Hematopoietic multipotent progenitor cell (in vitro differentiated cells): Measurements from ENCODE around the gene ST8SIA4. TPM values are rescaled to one million over a fixed set of nuclear protein-coding genes. Genes with fewer than 3 reads are reported as not detected.
A peak's percentile ranks its signal among the peaks of the same experiment; 100 is the strongest.

ENCODE experiments used
- DNase-seq, 3 donors: peaks; one replicate each; pipeline ENCODE4 v3.0.0-alpha.2; 2011 to 2015; ENCODE audit warnings: low read depth in 2 of 3, low spot score in 2 of 3
- total RNA-seq: library from RNA; depleted of rRNA; stranded (reverse); fragments of >200 nt; gene quantifications from one replicate; pipeline ENCODE4 v1.2.3, GENCODE V29; 2012

Gene ST8SIA4
- total RNA-seq, 1 donor = 8.9 TPM

DNA sequence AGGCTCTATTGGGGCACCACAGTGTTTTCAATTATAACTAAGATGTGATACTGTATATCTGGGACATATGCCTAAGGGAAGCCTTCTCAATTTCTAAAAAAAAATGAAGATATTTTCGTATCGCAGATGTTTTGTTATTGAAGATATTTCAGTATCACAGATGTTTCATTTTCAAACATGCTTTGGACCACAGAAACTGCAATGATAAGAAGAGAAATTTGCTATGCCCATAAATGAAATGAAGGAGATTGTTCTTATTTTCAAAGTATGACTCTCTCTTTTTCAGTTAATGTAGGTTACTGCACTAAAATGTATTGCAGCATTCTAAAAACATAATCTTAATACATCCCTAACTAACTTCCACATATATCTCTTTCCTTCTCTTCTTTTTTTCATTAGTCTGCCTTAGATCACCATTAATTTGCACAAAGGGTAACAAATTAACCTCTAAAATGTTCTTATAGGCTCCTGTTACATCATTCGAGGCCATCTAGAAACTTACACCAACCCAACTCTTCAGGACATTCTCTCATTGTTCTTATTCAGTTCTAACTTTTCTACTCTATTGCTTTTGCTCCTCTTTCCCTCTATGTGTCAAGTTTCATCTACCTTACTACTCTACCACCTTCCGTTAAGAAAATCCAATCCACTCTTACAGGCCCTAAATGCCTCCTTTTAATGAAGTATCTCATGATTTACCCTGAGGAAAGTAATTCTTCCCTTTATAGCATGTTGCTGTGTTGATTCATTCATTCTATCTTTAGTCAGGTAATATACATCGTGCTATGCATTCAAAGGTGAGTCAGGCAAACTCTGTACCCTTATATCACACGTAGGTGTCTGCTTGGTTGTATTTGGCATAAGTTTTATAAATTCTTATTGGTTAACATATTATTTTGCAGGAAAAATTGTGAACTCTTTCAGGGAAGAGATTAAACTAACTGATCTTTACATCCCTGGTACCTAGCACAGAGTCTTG lies 70.5 kb downstream of the ST8SIA4 start:
- DNase-seq = no peak

DNA sequence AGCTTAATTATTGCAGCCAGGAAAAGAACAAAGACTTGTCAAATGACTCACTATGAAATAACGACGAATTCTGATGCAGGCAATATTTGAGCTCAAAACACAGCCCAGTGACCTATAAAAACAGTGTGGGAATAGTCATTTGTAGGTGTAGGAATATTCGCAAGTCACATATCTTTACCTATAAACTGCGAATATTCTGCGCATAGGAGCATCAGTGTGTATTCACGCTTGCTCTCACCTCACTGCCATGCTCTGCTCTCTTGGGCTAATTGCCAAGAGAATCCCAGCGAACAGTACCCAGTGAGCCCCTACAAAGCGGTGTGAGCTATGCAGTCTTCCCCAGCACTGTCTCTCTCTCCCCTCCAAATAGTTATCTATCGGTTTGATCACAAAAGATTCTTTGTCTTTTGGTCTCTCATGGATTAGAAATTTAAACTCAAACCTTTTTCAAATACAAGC lies 74.2 kb downstream of the ST8SIA4 start:
- no peak for DNase-seq

DNA sequence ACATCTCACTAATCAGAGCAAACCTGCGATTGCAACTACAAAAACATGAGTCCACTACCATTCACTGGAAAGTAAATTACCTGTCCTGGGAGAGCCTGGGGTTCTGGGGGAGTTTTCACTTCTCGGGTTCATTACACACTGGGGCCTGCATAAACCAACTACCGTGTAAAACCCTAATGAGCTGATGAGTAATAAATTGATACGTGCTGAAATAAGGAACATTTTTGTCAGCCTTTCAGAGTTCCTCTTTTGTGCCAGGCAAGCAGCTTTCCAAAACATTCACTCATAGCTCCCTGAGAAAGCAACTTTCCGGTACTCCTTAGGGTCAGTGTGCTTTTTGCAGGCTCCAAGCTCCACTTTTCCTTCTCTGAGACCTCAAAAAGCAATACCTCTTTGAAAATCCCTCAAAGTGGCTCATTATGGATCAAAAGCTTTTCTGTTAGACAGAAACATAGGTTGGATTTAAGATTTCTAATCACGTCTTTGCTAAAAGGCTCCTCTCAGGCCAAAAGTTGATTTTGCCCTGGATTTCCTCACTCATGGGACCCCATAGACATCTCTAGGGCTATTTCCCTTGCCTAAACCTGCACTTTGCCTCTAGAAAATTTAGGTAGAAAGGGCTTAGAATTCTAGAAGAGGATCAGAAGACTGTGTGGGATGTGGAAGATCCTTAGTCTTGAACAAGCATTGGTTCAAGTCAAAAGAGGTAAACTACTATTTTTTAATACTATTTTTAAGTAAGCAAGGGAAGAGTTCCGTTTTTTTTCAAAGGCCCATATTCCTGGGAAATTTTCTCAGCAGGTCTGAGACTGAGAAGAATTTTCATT lies 74.8 kb downstream of the ST8SIA4 start:
- peak in 1 of 3 donors; percentile 16 for DNase-seq

DNA sequence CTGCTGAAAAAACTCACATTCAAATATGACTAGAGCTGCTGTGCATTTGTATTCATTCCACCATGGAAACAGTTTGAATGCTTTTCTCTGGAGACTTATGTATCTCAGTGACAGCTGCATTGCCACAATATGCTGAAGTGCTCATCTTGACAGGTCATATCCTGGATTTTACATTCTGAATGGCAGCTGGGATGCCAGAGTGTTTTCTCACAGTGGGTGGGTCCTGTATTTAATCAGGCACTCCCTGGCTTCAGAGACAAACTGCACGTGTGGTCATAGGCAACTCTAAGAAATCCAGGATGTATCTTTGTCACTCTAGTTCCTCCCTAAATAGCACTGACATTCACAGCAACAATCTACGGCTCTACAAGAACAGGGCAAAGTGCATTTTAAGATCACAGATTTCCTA lies 75.6 kb downstream of the ST8SIA4 start:
- DNase-seq = no peak

DNA sequence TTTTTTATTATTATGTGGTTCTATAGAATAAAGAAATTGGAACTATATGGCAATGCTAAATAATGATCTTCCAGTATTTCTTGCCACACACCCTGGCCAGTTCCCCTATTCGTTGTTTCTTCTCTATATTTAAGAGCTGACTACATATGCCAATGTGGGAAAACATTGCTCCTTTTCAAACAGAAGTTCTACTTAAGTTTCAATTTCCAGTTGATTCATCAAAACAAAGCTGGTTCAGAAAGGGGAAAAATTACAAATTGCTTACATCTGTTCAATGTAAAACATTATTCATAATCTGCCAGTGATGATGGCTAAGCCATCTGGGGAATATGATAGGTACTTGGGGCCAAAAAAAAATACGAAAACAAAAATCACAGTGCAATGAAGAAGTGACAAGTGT lies 76.9 kb downstream of the ST8SIA4 start:
- no peak for DNase-seq

DNA sequence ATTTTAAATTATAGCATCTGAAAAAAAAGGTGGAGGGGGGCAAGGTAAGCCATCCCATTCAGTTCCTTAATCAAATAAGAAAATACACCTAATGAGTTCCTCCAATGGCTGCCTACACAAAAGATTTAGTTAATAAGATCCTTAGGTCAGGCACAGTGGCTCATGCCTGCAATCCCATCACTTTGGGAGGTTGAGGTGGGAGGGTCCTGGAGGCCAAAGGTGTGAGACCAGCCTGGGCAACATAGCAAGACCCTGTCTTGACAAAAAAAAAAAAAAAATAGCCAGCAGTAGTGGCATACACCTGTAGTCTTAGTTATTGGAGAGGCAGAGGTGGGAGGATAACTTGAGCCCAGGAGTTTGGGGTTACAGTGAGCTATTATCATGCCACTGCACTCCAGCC lies 78.4 kb downstream of the ST8SIA4 start:
- DNase-seq = no peak

DNA sequence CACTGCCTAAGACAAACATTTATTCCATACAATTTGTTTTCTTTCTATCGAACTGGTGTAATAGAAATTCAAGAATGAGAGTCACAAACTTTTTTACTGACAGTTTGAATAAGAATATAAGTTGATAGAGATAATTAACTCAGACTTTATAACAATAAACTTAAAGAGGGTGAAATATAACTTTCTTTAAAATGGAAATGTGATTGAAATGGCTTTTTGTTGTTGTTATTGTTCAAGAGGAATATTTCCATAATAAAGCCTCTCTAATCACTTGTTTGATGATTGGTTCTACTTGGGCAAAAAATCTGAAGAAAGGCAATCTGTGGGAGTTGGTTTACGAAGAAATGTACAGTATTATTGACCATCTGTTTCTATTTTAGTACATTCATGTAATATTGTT lies 79.3 kb downstream of the ST8SIA4 start:
- no peak for DNase-seq

DNA sequence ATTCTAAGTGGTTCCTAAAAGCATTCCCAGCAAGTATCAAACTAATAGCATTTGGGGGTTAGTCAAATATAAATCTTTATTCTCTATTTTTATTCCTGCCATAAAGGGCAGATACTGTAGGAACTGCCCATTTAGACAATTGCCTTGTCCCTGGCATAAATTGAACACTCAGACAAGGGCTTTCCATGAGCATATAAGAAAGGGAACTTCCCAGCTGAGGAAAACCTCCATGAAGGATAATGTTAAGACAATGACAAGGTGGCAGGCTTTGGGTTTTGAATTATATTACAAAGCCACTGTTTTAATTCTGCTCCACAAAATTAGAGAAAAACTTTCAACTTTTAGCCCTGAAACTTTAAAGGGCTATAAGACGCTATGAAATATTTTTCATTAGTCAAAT lies 81.3 kb downstream of the ST8SIA4 start:
- no peak for DNase-seq

DNA sequence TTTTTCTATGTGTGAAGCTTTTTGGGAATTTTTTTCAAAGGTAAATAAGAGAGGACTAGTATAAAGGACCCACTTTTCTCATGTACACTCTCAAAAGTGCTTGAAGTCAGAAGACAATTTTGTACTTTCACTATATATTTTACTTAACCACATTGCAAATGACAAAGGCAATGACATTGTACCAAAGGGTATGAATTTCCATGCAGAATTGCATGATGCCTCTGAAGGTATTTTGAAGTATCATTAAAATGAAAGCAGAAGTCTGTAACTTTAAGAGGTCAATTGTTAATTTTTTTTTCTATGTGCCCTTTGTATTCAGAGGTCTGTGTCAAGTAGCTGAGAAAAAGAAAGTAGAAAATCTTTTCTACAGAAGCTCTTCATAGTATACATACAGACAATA lies 84.7 kb downstream of the ST8SIA4 start:
- DNase-seq = no peak

DNA sequence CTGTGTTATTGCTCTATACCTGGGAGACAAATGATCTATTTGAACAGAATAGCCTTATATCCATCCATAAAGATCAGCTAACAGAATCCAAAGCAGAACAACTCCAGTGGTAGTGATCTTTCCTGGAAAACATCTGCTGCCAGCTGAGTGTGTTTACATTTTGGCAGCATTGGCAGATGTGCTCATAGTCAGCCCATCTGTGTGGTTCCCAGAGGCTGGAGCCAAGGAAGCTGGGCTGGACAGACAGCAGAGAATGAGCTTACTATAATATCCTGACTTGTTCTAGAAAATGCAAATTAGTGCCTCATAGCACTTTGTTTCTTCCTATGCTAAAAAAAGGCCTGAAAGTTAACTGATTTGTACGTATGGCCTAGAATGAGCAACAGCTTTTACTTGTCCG lies 99.7 kb downstream of the ST8SIA4 start:
- DNase-seq = no peak

DNA sequence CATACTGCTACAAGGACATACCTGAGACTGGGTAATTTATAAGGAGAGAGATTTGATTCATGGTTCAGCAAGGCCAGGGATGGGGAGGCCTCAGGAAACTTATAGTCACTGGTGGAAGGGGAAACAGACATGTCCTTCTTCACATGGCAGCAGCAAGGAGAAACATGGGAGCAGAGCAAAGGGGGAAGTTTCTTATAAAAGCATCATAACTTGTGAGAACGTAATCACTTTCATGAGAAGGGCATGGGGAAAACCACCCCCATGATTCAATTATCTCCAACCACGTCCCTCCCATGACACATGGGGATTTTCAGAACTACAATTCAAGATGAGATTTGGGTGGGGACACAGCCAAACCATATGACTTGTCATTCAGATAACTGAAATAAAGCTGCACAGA lies 100.9 kb downstream of the ST8SIA4 start:
- DNase-seq = no peak

DNA sequence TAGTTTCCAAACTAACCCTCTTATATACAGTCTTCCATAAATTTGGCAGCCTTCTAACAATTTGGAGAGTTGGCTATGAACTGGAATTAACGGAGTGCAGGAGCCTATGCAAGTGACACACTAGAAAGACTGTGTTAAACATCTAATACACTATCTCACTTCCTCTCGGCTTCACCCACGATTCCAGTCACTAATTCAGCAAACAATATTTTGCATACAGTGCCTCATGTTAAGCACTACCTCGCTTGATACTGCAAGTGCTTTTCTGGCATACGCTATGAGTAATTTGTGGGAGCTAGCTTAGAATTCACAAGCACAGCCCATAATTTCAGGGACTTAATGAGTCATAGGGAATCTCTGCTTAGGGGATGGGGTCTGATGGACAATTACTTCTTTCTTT lies 102.5 kb downstream of the ST8SIA4 start:
- DNase-seq = no peak

DNA sequence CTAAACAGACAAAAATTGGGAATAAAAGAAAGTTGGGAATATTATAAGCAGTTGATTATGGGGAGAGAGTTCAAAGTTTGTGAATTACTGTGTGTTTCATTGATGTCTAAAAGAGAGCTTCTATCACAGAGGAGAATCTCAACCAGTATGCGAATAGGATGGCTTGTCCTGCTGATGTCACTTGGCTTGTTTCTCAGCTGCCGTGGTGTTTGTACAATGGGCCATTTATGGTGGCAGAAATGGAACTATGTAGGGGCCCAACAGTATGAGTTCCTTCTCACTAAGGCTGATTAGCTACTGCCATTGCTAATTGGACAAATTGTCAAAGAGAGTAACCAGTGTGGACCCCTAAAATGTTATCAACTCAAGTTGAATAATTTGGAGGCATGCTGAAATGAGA lies 103.9 kb downstream of the ST8SIA4 start:
- DNase-seq = no peak

DNA sequence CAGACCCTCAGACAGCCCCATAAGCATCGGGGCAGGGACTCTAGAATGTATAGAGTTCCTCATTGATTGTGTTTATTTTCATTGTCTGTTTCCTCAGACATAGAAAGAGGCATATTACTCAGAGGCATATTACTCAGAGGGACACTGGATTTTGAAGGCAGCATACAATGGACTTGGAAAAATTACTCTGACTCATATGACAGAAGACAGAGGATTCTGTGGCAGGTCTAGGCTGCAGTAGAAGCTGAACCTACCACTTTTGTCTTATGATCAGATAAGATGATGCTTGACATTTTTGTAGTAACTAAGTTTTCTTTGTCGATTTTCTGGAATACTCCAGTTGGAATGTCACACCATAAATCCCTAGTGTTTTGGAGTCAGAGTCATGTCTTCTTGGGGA lies 105.2 kb downstream of the ST8SIA4 start:
- no peak for DNase-seq

DNA sequence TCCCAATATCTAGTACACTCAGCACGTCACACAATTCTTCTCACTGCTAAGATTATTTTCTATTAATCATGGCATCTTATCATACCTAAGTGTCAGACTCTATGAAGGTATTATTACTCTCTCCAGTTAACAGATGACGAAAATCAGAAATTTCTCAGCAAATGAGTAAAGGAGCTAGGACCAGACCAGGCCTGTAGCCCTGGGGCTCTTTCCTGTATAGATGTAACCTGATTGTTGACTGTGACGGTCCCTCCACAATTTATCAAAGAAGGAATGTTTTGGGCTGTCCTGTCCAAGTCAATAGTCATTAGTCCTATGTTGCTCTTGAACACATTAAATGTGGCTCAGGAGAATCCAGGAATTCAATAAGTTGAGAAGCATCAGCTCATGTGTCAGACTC lies 106.2 kb downstream of the ST8SIA4 start:
- DNase-seq = no peak

DNA sequence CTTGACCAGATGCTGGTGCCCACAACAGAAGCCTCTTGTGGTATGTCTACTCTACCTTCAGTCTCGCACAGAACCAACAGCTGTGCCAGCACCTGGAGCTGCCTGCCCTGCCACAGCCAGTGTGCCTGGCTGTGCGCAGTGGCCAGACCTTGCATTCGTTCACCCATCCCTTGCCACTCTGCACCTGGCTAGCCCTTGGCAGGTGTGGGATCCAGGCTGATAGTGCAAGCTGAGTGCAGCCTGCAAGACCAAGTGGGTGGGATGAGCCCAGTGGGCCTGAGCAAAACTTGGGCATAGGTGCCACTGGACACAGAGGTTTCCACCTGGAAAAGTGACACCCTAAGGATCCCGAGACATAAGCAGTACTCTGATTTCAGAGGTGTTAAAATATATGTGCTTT lies 108.2 kb downstream of the ST8SIA4 start:
- DNase-seq = no peak

DNA sequence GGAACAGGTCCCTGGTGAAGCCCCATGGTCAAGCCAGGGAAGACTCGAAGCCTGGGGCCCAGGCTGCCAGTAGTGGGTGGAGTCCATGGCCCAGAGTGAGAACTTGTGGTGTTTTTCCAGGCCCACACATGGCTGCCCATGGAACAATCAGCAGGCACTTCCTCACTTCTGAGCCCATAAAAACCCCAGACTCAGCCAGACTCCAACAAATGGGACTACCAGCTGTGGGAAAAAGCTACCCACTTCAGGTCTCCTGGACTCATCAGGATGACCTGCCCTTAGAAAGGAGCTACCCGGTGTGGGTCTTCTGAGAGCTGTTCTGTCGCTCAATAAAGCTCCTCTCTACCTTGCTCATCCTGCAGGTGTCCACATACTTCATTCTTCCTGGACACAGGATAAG lies 108.9 kb downstream of the ST8SIA4 start:
- no peak for DNase-seq

DNA sequence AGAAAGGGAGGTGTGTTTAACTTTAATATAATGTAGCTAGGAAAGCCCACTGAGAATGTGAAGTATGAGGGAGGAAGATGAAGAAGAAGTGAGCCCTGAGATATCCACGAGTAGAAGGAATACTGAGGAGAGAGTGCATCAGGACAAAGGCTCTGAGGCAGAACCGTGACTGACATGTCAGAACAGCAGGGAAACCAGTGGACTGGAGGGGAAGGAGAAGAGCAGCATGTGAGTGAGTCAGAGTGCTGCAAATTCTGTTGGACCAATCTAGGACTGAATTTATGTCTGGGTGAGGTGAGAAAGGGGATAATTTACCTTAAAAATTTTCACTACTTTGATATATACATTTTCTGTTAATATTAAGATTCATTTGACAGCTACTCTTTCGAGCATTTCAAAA lies 110.3 kb downstream of the ST8SIA4 start:
- DNase-seq = no peak

DNA sequence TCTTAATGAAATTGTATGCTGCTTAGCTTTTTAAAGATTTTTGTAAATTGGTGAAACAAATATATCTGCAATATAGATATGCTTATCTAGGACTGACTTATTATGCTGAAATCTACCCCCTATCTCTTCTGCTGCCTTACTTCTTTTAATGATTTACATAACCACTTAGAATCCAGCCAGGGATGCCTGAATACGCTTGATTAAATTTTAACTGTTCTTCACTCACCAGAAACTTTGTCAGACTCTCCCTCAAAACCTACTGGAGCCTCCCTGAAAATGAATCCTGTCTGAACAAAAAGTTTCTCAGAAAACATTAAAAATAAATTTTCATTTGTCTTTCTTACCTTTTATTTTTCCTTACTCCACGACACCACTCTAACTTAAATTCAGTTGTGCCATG lies 111.7 kb downstream of the ST8SIA4 start:
- DNase-seq = no peak

DNA sequence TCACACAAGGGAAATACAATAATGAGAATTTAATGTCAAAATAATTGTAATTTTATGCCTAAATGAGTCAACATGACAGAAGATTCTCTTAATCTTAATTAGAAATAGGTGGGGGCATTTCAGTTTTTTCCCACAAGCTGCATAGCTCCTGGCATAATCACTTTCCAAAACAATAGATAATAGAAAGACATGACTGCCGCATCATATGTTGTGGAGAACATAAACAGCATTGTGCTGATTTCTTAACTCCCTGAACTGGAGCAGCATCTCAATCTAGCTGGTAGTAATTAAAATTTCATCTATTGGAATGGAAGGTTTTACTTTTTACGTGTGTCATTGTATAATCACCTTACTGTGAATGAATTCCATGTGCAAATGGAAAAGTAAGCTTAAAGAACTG lies 112.1 kb downstream of the ST8SIA4 start:
- no peak for DNase-seq

DNA sequence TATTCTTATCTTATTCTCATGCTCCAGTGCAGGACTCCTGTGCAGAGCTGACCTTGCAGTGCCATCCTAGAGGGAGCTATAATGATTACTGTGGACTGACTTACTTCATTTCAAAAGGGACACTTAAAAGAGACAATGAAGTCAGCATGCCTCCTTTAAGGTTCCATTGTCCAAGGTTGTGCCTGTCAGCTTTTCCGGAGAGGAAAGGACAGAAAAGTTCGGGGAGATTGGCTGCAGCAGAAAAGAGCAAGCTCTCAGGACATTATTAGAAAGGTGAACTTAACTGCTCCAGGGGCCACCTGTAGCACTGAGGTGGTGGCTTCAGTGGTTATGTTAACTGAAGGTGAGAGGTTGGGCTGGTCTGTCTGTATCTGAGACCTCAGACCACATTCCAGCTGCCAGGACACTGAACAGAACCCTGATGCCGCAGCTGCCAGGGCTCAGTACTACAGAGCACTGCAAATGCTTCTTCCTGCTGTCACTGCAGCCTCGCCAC lies 112.9 kb downstream of the ST8SIA4 start:
- DNase-seq = no peak

DNA sequence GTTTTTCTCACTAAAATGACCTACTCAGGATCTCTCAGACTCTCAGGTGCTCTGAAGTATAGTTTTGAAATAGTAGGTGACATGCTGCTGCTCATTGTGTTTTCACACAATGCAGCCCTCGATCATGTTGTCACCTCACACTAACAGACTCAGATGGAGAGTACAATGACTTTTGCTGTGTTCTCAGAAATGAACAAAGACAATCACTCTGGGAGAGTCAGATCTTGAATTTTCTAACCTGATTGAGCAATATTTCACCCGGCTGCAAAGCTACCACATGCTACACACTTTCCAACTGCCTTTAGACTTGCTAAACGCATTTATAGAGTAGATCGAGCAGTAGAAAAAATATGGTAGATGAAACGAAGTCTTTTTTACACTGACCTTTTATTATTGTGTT lies 113.4 kb downstream of the ST8SIA4 start:
- no peak for DNase-seq
